Peyer's patch (tissue), 4 donors: ENCODE data around the gene SBF2. TPM values are rescaled to one million over a fixed set of nuclear protein-coding genes. Genes with fewer than 3 reads are reported as not detected.

Source experiments
- DNase-seq, 3 donors: peaks; one replicate each; pipeline ENCODE4 v3.0.0-alpha.2; 2017 to 2019
- H3K27ac ChIP-seq, 4 donors: fragments of 200-600 bp; sonication (generic); one replicate each; pipeline ENCODE4 v1.5.1; 2016 to 2019
- H3K27me3 ChIP-seq, 2 donors: fragments of 200-600 bp; sonication (generic); one replicate each; pipeline ENCODE4 v1.5.1; 2019
- H3K36me3 ChIP-seq, 3 donors: fragments of 200-600 bp; sonication (generic); one replicate each; pipeline ENCODE4 v1.5.1; 2016 to 2019
- H3K4me1 ChIP-seq, 4 donors: fragments of 200-600 bp; sonication (generic); one replicate each; pipeline ENCODE4 v1.5.1; 2016 to 2019
- H3K4me3 ChIP-seq, 4 donors: fragments of 200-600 bp; sonication (generic); 1 replicate in 3 of 4; 2 replicates in 1 of 4; pipeline ENCODE4 v1.5.1; 2016 to 2019; ENCODE audit warnings: mild to moderate bottlenecking in 1 of 4
- H3K9me3 ChIP-seq, 4 donors: fragments of 200-600 bp; sonication (generic); one replicate each; pipeline ENCODE4 v1.5.1; 2016 to 2019; ENCODE audit warnings: mild to moderate bottlenecking in 1 of 4
- POLR2A ChIP-seq, 2 donors: fragments of 450-650 bp; IDR thresholded peaks; one replicate each; pipeline ENCODE4 v1.5.1; 2017; ENCODE audit warnings: antibody characterized with exemption in 2 of 2, mild to moderate bottlenecking in 2 of 2, moderate library complexity in 2 of 2
- total RNA-seq, 4 donors: library from RNA; depleted of rRNA; stranded (reverse); fragments of >200 nt; gene quantifications; one replicate each; pipeline ENCODE4 v1.1.0, GENCODE V29; 2016
- TF ChIP-seq, protein P1 (sequence below), 6 experiments: fragments of 450-650 bp in 4 of 6; fragments of 200-600 bp in 2 of 6; sonication (generic) in 1 of 6; IDR thresholded peaks; one replicate each; pipeline ENCODE4 v1.5.1; 2017 to 2019; ENCODE audit warnings: antibody characterized with exemption in 6 of 6, mild to moderate bottlenecking in 3 of 6, moderate library complexity in 1 of 6

The SBF2 gene
- total RNA-seq, 4 donors from 2014 or later, result 52.7 to 70.1 (median 56.7) TPM

DNA sequence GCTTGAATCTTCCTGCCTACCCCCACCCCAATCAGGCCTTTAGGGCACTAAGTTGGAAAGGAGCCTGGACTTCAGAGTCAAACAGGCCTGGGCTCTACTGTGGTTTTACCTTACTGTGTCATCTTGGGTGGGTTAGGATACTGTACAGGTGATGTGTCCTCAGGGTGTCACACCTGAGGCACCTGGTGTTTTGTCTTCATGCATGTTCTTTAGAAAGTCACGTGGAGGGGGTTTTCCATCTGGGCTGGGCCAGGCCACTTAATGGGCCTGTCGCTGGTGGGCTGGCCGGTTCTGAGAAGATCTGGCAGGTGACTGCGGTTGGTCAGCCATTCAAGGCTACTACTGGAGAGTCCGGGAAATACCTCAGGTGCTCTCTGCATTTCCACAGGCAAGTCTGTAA, 537.6 kb downstream of the SBF2 start:
- DNase-seq, result no peak
- no peaks in the 10 kb centered on the region for H3K36me3 ChIP-seq
- no peaks in the 10 kb centered on the region for H3K9me3 ChIP-seq
- peak overlapping the region in 2 of 4 donors; percentile 24 to 87 for H3K27ac ChIP-seq
- no peaks in the 10 kb centered on the region for H3K27me3 ChIP-seq
- H3K4me3 ChIP-seq, result no peak overlapping the region
- TF ChIP-seq, protein P1, sequence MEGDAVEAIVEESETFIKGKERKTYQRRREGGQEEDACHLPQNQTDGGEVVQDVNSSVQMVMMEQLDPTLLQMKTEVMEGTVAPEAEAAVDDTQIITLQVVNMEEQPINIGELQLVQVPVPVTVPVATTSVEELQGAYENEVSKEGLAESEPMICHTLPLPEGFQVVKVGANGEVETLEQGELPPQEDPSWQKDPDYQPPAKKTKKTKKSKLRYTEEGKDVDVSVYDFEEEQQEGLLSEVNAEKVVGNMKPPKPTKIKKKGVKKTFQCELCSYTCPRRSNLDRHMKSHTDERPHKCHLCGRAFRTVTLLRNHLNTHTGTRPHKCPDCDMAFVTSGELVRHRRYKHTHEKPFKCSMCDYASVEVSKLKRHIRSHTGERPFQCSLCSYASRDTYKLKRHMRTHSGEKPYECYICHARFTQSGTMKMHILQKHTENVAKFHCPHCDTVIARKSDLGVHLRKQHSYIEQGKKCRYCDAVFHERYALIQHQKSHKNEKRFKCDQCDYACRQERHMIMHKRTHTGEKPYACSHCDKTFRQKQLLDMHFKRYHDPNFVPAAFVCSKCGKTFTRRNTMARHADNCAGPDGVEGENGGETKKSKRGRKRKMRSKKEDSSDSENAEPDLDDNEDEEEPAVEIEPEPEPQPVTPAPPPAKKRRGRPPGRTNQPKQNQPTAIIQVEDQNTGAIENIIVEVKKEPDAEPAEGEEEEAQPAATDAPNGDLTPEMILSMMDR (IDR thresholded peaks at IDR 0.05), result no peak
- no peak for TF ChIP-seq POLR2A (IDR thresholded peaks at IDR 0.05)
- H3K4me1 ChIP-seq, result peaks cover 2 to 39% (median 28%) of the 10 kb centered on the region in 4 donors

DNA sequence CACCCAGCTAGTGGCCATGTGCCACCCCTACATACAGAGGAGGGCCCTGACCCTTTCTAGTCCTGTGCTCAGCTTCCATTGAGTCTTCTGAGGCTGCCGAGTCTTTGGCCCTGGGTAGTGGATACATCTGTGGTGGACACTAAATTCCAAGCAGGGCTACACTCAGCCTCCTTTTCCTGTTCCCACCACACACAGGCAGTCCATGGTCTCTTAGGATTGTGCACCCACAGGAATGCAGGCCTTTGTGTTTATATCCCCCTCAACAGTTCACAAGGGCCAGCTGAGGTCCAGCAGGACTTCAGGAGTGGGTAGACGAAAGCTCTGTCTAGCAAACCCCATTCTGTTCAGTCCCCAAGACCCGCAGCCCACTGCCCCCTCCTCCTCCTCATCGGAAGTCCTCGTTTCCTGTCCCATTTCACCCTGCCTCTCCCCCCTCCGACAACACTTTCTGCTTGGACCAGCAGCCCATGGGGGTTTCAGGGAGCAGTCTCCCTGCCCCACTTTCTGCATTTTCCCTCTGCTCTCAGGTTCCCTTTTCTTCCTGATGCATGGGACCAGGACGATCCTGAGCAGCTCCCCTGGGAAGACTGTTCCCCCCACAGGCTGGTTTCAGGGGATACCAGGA, 538.3 kb downstream of the SBF2 start:
- peak in 1 of 3 donors; percentile 51 for DNase-seq
- Histone ChIP-seq H3K36me3 (peaks cover 0 to 5% (median 0%) of the 10 kb centered on the region in 3 donors), H3K9me3 (no peaks in the 10 kb centered on the region), H3K27ac (peak overlapping the region in 3 of 4 donors; percentile 14 to 87 (median 24)), H3K27me3 (no peaks in the 10 kb centered on the region), H3K4me1 (peaks cover 2 to 38% (median 28%) of the 10 kb centered on the region in 4 donors), H3K4me3 (no peak overlapping the region)
- TF ChIP-seq POLR2A (IDR thresholded peaks at IDR 0.05), result no peak
- TF ChIP-seq, protein P1 (IDR thresholded peaks at IDR 0.05), result no peak

DNA sequence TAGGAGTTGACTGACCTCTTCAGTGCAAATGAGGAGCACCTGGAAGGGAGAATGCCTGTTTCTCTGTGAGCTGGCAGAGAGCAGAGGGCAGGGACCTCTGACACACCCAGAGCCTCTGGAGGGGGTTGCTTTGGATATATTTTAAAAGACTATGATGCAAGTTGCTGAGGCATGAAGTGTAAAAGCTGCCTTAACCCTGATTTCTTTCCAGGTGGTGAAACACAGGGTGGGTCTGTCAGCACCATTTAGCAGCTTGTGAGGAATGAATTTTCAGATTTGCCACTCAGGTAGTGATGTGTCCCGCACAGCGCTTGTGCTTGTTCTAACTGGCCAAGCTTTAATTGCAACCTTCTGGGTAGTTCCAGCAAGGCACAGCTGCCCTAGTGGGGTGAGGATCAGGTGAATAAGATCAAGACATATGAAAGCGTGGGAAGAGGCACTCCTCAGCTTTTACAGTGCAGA, 540.0 kb downstream of the SBF2 start:
- peak overlapping the region in 2 of 4 donors; percentile 11 to 87 for H3K27ac ChIP-seq
- DNase-seq, result no peak
- TF ChIP-seq POLR2A (IDR thresholded peaks at IDR 0.05), result no peak
- TF ChIP-seq, protein P1 (IDR thresholded peaks at IDR 0.05), result no peak

DNA sequence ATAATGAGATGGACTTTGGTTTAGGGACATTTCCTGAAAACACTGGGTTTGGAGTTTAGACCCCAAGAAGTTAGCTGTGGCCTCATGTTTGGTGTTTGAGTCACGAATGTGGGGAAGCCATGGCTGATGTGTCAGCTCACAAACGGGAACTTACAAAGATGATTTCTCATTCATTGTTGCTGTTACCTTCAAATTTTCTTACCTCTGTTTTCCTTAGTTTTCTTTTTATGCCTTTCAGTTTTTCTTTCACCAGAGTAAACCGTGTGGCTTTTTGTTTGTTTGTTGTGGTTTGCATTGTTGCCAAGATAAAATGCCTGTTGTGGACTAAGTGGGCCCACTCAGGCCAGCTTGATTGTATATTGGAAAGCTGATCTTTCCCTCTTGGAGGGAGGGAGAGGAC, 541.0 kb downstream of the SBF2 start:
- Histone ChIP-seq H3K4me1 (peaks cover 0 to 27% (median 17%) of the 10 kb centered on the region in 4 donors), H3K4me3 (no peak overlapping the region), H3K9me3 (no peaks in the 10 kb centered on the region), H3K27ac (peak overlapping the region in 1 of 4 donors; percentile 87), H3K36me3 (peaks cover 0 to 24% (median 0%) of the 10 kb centered on the region in 3 donors), H3K27me3 (no peaks in the 10 kb centered on the region)
- TF ChIP-seq, protein P1 (IDR thresholded peaks at IDR 0.05), result no peak
- TF ChIP-seq POLR2A (IDR thresholded peaks at IDR 0.05), result no peak
- no peak for DNase-seq

More for the DNA sequence above, 540.0 kb downstream of the SBF2 start:
- Histone ChIP-seq H3K4me1 (peaks cover 0 to 29% (median 20%) of the 10 kb centered on the region in 4 donors), H3K36me3 (peaks cover 0 to 21% (median 0%) of the 10 kb centered on the region in 3 donors), H3K27me3 (no peaks in the 10 kb centered on the region), H3K4me3 (no peak overlapping the region), H3K9me3 (no peaks in the 10 kb centered on the region)

DNA sequence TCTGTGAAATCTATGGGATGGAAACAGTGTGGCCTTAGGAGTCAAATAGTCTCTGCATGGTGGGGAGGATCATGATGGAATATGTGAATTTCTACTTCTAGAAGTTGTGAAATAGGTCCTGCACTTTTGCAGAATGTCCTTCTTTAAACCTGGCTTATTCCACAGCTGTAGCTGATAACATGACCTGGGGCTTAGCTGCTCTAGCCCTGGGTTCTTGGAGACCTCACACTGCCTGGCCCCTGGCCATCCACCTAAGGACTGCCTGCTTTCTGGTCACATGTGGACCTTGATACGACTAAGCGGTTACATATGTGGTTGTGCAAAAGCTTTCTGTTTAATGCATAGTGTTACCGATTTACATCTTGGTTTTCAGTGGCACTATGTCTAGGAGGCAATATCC, 541.9 kb downstream of the SBF2 start:
- Histone ChIP-seq H3K27ac (no peak overlapping the region), H3K9me3 (no peaks in the 10 kb centered on the region), H3K4me3 (no peak overlapping the region), H3K4me1 (peaks cover 0 to 24% (median 16%) of the 10 kb centered on the region in 4 donors), H3K27me3 (no peaks in the 10 kb centered on the region), H3K36me3 (peaks cover 0 to 24% (median 0%) of the 10 kb centered on the region in 3 donors)
- TF ChIP-seq POLR2A (IDR thresholded peaks at IDR 0.05), result no peak
- TF ChIP-seq, protein P1 (IDR thresholded peaks at IDR 0.05), result no peak
- DNase-seq, result no peak
